Testis (tissue), 2 donors: ENCODE measurements around the gene ESYT1.

Experiments used
- POLR2A ChIP-seq: fragments of 450-650 bp; IDR thresholded peaks from one replicate; pipeline ENCODE4 v1.6.1; 2017; ENCODE audit warnings: antibody characterized with exemption, mild to moderate bottlenecking, moderate library complexity
- TF ChIP-seq, protein P1 (sequence below), 3 experiments: fragments of 450-650 bp in 2 of 3; fragments of 200-600 bp in 1 of 3; sonication (generic) in 1 of 3; IDR thresholded peaks; one replicate each; pipeline ENCODE4 v1.5.1; 2016 to 2019; ENCODE audit warnings: antibody characterized with exemption in 3 of 3, mild to moderate bottlenecking in 2 of 3, moderate library complexity in 1 of 3

DNA sequence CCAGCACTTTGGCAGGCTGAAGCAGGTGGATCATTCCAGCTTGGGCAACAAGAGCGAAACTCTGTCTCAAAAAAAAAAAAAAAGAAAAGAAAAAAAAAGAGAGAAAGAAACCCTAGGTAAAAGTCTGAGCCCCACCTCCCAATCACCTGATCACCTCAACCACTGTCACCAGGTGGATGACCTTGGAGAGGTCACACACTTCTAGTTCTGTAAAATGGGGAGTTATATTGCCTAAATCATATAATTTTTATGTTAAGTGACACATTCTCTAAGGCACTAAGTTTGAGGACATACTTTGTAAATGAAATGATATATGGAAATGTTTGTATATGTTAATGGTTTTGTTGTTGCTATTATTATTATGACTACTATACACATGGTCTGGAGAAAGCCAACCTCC lies 49.6 kb upstream of the ESYT1 start:
- TF ChIP-seq, protein P1, sequence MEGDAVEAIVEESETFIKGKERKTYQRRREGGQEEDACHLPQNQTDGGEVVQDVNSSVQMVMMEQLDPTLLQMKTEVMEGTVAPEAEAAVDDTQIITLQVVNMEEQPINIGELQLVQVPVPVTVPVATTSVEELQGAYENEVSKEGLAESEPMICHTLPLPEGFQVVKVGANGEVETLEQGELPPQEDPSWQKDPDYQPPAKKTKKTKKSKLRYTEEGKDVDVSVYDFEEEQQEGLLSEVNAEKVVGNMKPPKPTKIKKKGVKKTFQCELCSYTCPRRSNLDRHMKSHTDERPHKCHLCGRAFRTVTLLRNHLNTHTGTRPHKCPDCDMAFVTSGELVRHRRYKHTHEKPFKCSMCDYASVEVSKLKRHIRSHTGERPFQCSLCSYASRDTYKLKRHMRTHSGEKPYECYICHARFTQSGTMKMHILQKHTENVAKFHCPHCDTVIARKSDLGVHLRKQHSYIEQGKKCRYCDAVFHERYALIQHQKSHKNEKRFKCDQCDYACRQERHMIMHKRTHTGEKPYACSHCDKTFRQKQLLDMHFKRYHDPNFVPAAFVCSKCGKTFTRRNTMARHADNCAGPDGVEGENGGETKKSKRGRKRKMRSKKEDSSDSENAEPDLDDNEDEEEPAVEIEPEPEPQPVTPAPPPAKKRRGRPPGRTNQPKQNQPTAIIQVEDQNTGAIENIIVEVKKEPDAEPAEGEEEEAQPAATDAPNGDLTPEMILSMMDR (IDR thresholded peaks at IDR 0.05): no peak
- no peak for TF ChIP-seq POLR2A
